C4-2B (cell line): ENCODE data around the gene PRPF6.

ENCODE experiments used
- H3K27ac ChIP-seq: fragments of 450-650 bp; 2 replicates; pipeline ENCODE4 v1.5.1; 2017
- CTCF ChIP-seq: fragments of 450-650 bp; conservative IDR thresholded peaks from 2 replicates; pipeline ENCODE4 v1.5.1; 2017; ENCODE audit warnings: mild to moderate bottlenecking
- ZFX ChIP-seq: fragments of 450-650 bp; IDR thresholded peaks from 2 replicates; pipeline ENCODE4 v1.6.1; 2017

The PRPF6 gene

GRCh38 chr20:63980317-63980805, 571 bp upstream of the PRPF6 start:
- peak overlapping the region; percentile 97 for H3K27ac ChIP-seq
- no peak for TF ChIP-seq ZFX
- no peak for TF ChIP-seq CTCF

GRCh38 chr20:63982937-63983336, 2.0 kb downstream of the PRPF6 start:
- no peak for TF ChIP-seq ZFX
- TF ChIP-seq CTCF, result no peak
- no peak overlapping the region for H3K27ac ChIP-seq

- peak overlapping the region; percentile 22 for H3K27ac ChIP-seq
- TF ChIP-seq ZFX, result no peak
- no peak for TF ChIP-seq CTCF
These were observed 20.0 kb downstream of the PRPF6 start for GRCh38 chr20:64000906-64001305.

GRCh38 chr20:64001607-64002011, 20.7 kb downstream of the PRPF6 start:
- H3K27ac ChIP-seq, result peak overlapping the region; percentile 22
- TF ChIP-seq ZFX (no peak), CTCF (no peak)

- no peak overlapping the region for H3K27ac ChIP-seq
- TF ChIP-seq ZFX (no peak), CTCF (no peak)
These were observed 23.2 kb downstream of the PRPF6 start for GRCh38 chr20:64003960-64004725.

- H3K27ac ChIP-seq, result no peak overlapping the region
- no peak for TF ChIP-seq ZFX
- TF ChIP-seq CTCF, result no peak
These were observed 24.5 kb downstream of the PRPF6 start for GRCh38 chr20:64005394-64005793.

GRCh38 chr20:64006490-64006889, 25.6 kb downstream of the PRPF6 start:
- no peak overlapping the region for H3K27ac ChIP-seq

More at GRCh38 chr20:64006490-64006889, 25.6 kb downstream of the PRPF6 start:
- TF ChIP-seq CTCF (no peak), ZFX (no peak)
